ENCODE data around the gene F11R. TPM values are rescaled to one million over a fixed set of nuclear protein-coding genes. Genes with fewer than 3 reads are reported as not detected.
"Not testable (repeated sequence)": the region's sequence is repeated elsewhere in the genome, so short reads cannot be mapped to it uniquely, and the experiment has no call there.

Gene F11R
- total RNA-seq, 4 donors from 2014 or later: 3.1 to 6.0 (median 5.3) TPM

GRCh38 chr1:161019751-161020495 is 1.0 kb downstream of the F11R start:
- H3K36me3 ChIP-seq: no peaks in the 10 kb centered on the region
- no peak for TF ChIP-seq POLR2A (IDR thresholded peaks at IDR 0.05)
- no peak for TF ChIP-seq CTCF (IDR thresholded peaks at IDR 0.05 in 4 of 5, conservative IDR thresholded peaks at IDR 0.05 in 1 of 5)
- H3K4me3 ChIP-seq: peak overlapping the region; percentile 50 to 70 (median 64)
- intact Hi-C loops (cut with DNase I; ENCODE audit: low total_unique reads): no loop called here
- H3K27me3 ChIP-seq: peaks cover 0 to 33% (median 8%) of the 10 kb centered on the region in 3 donors
- ATAC-seq (peak in 1 of 2 donors; percentile 43), DNase-seq (no peak)
- H3K27ac ChIP-seq: peak overlapping the region; percentile 67 to 79 (median 78)
- no peaks in the 10 kb centered on the region for H3K9me3 ChIP-seq
- in situ Hi-C loops (cut with MboI; ENCODE audit: low sequenced_read_pairs in 4 of 4): no loop called here
- peaks cover 0 to 12% of the 10 kb centered on the region in 2 donors for H3K4me1 ChIP-seq

- in situ Hi-C loops (cut with MboI; ENCODE audit: low sequenced_read_pairs in 4 of 4); H3K9me3 ChIP-seq; DNase-seq; H3K36me3 ChIP-seq; intact Hi-C loops (cut with DNase I; ENCODE audit: low total_unique reads); ATAC-seq: not testable (repeated sequence)
- Histone ChIP-seq H3K27ac (peak overlapping the region in 3 of 4 donors; percentile 77 to 79 (median 78)), H3K27me3 (peaks cover 0 to 33% (median 8%) of the 10 kb centered on the region in 3 donors), H3K4me3 (peak overlapping the region in 1 of 4 donors; percentile 50), H3K4me1 (peaks cover 0 to 12% of the 10 kb centered on the region in 2 donors)
These were observed 1.8 kb downstream of the F11R start for GRCh38 chr1:161019111-161019660.

- TF ChIP-seq CTCF (IDR thresholded peaks at IDR 0.05 in 4 of 5, conservative IDR thresholded peaks at IDR 0.05 in 1 of 5): no peak
- no peak for TF ChIP-seq POLR2A (IDR thresholded peaks at IDR 0.05)
- Histone ChIP-seq H3K27me3 (peaks cover 0 to 33% (median 8%) of the 10 kb centered on the region in 3 donors), H3K4me3 (no peak overlapping the region), H3K36me3 (no peaks in the 10 kb centered on the region), H3K4me1 (peaks cover 0 to 12% of the 10 kb centered on the region in 2 donors), H3K9me3 (no peaks in the 10 kb centered on the region), H3K27ac (peak overlapping the region in 2 of 4 donors; percentile 77 to 78)
- intact Hi-C loops (cut with DNase I; ENCODE audit: low total_unique reads): no loop called here
- DNase-seq (no peak), ATAC-seq (no peak)
- in situ Hi-C loops (cut with MboI; ENCODE audit: low sequenced_read_pairs in 4 of 4): no loop called here
These were observed 2.4 kb downstream of the F11R start for GRCh38 chr1:161018631-161018930.

- Histone ChIP-seq H3K27ac (peak overlapping the region in 2 of 4 donors; percentile 22 to 78), H3K27me3 (peaks cover 0 to 33% (median 8%) of the 10 kb centered on the region in 3 donors), H3K36me3 (no peaks in the 10 kb centered on the region), H3K4me3 (no peak overlapping the region), H3K4me1 (peaks cover 0 to 12% of the 10 kb centered on the region in 2 donors), H3K9me3 (no peaks in the 10 kb centered on the region)
- ATAC-seq (no peak), DNase-seq (no peak)
- intact Hi-C loops (cut with DNase I; ENCODE audit: low total_unique reads): no loop called here
- TF ChIP-seq CTCF (IDR thresholded peaks at IDR 0.05 in 4 of 5, conservative IDR thresholded peaks at IDR 0.05 in 1 of 5) (no peak), POLR2A (IDR thresholded peaks at IDR 0.05) (no peak)
- in situ Hi-C loops (cut with MboI; ENCODE audit: low sequenced_read_pairs in 4 of 4): no loop called here
These were observed 3.0 kb downstream of the F11R start for GRCh38 chr1:161017756-161018630.

- H3K9me3 ChIP-seq; H3K4me3 ChIP-seq; ATAC-seq; DNase-seq; H3K27ac ChIP-seq; intact Hi-C loops (cut with DNase I; ENCODE audit: low total_unique reads); in situ Hi-C loops (cut with MboI; ENCODE audit: low sequenced_read_pairs in 4 of 4); H3K36me3 ChIP-seq: not testable (repeated sequence)
- Histone ChIP-seq H3K27me3 (peaks cover 0 to 31% (median 1%) of the 10 kb centered on the region in 3 donors), H3K4me1 (peaks cover 0 to 12% of the 10 kb centered on the region in 2 donors)
These were observed 3.8 kb downstream of the F11R start for GRCh38 chr1:161017181-161017580.

GRCh38 chr1:161016683-161017082 is 4.3 kb downstream of the F11R start:
- Histone ChIP-seq H3K27ac (peak overlapping the region in 1 of 4 donors; percentile 13), H3K27me3 (peaks cover 0 to 26% (median 0%) of the 10 kb centered on the region in 3 donors), H3K4me1 (peaks cover 0 to 12% of the 10 kb centered on the region in 2 donors)
- DNase-seq; H3K36me3 ChIP-seq; H3K4me3 ChIP-seq; ATAC-seq; intact Hi-C loops (cut with DNase I; ENCODE audit: low total_unique reads); H3K9me3 ChIP-seq; in situ Hi-C loops (cut with MboI; ENCODE audit: low sequenced_read_pairs in 4 of 4): not testable (repeated sequence)
